ENCODE measurements around the gene PRKACA. TPM values are rescaled to one million over a fixed set of nuclear protein-coding genes. Genes with fewer than 3 reads are reported as not detected.
"Not testable (repeated sequence)": the region's sequence is repeated elsewhere in the genome, so short reads cannot be mapped to it uniquely, and the experiment has no call there.

PRKACA gene
- total RNA-seq, 2 donors from 2014 or later = 34.8 to 106 TPM

DNA sequence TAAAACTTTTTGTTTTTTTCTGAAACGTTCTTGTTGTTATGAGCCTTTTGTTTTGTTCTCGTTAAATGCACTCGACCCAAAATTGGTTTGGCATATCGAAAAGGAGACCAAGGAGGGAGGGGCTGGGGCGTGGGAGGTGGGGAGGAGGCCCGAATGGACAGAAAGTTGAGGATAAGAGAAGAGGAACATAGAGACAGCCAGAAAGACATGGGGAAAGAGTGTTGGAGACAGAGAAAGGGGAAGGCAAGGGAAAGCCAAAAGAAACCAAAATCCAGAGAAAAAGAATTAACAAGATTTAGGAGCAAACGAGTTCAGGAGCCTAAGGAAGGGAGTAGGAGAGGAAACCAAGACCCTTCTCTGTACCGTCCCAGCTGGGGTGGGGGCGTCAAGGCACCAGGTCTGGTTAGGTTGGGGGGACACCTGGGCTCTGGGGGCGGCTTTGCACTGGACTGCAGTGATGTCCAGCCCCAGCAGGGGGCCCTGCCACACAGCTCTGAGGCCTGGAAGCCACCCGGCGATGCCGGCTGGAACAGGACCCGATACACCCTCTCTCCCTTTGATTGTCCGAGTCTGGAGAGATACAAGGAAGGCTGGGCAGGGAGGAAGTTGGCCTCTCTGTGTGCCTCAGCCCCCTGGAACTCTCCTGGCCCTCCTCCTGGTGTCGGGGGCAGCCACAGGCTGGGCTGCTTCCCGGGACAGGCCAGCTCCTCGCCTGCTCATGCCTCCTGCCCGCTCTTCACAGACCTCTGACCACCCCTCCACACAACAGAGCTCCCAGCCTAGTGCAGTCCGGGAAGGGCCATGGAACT is 30.4 kb upstream of the PRKACA start:
- TF ChIP-seq POLR2A (IDR thresholded peaks at IDR 0.05) (no peak), POLR2AphosphoS5 (IDR thresholded peaks at IDR 0.05) (peak; percentile 34)
- TF ChIP-seq, protein P1, sequence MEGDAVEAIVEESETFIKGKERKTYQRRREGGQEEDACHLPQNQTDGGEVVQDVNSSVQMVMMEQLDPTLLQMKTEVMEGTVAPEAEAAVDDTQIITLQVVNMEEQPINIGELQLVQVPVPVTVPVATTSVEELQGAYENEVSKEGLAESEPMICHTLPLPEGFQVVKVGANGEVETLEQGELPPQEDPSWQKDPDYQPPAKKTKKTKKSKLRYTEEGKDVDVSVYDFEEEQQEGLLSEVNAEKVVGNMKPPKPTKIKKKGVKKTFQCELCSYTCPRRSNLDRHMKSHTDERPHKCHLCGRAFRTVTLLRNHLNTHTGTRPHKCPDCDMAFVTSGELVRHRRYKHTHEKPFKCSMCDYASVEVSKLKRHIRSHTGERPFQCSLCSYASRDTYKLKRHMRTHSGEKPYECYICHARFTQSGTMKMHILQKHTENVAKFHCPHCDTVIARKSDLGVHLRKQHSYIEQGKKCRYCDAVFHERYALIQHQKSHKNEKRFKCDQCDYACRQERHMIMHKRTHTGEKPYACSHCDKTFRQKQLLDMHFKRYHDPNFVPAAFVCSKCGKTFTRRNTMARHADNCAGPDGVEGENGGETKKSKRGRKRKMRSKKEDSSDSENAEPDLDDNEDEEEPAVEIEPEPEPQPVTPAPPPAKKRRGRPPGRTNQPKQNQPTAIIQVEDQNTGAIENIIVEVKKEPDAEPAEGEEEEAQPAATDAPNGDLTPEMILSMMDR (IDR thresholded peaks at IDR 0.05) = peak; percentile 53 to 89 (median 72)
- Histone ChIP-seq H3K27me3 (replicated peaks; ENCODE audit: insufficient read depth) (no peaks in the 10 kb centered on the region), H3K4me1 (replicated peaks) (peaks cover 10% of the 10 kb centered on the region), H3K27ac (peak overlapping the region; percentile 63 to 68), H3K4me3 (no peak overlapping the region), H3K9me3 (no peaks in the 10 kb centered on the region), H3K36me3 (peaks cover 0 to 4% of the 10 kb centered on the region in 2 donors)
- WGBS = 18% methylated on average over 20 of the region's 20 CpGs
- intact Hi-C loops (cut with DNase I) = loop anchor here (1.0 to 10.0 kb wide), 3 partner anchors 54 to 327 kb away; partner anchors contain the start of gene PTGER1
- DNase-seq (ENCODE audit: low spot score) = peak; percentile 48

DNA sequence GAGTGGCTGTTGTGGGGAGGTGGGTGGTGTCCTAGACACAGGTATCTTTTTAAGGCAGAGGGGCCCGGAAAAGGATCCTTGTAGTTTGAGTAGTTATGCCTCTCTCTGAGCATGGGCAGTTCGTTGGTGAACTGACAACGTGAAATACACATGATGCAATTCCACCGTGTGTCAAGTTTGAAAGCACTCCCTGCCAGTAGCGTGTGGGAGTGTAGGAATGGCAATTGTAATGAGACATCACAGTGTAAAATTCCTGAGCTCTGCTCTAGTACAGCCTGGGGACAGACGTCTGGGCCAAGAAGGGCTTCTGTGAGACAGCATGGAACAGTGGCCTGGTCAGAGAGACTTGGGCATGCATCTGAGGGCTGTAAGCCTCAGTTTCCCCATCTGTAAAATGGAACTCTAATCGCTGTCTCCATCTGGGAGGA is 29.2 kb upstream of the PRKACA start:
- Histone ChIP-seq H3K4me3 (no peak overlapping the region), H3K4me1 (replicated peaks) (peaks cover 10% of the 10 kb centered on the region), H3K36me3 (no peaks in the 10 kb centered on the region), H3K27ac (no peak overlapping the region), H3K27me3 (replicated peaks; ENCODE audit: insufficient read depth) (no peaks in the 10 kb centered on the region), H3K9me3 (no peaks in the 10 kb centered on the region)
- 54% methylated on average over 7 of the region's 7 CpGs for WGBS
- TF ChIP-seq, protein P1 (IDR thresholded peaks at IDR 0.05) = no peak
- TF ChIP-seq POLR2AphosphoS5 (IDR thresholded peaks at IDR 0.05) (no peak), POLR2A (IDR thresholded peaks at IDR 0.05) (no peak)
- intact Hi-C loops (cut with DNase I) = loop anchor here (5.0 to 10.0 kb wide), 2 partner anchors 55 to 328 kb away; partner anchors contain the start of gene PTGER1
- DNase-seq (ENCODE audit: low spot score) = no peak

DNA sequence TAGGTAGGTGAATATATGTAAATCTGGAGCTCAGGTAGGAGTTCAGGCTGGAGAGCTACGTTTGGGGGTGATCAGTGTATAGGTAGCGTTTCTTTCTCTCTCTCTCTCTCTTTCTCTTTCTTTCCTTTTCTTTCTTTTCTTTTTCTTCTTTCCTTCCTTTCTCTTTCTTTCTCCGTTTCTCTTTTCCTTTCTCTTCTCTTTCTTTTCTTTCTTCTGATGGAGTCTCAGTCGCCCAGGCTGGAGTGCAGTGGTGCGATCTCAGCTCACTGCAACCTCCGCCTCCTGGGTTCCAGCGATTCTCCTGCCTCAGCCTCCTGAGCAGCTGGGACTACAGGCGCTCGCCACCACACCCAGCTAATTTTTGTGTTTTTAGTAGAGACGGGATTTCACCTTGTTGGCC is 28.6 kb upstream of the PRKACA start:
- WGBS = 91% methylated on average over 10 of the region's 10 CpGs
- H3K4me1 ChIP-seq (replicated peaks); H3K4me3 ChIP-seq; H3K9me3 ChIP-seq; H3K36me3 ChIP-seq; H3K27me3 ChIP-seq (replicated peaks; ENCODE audit: insufficient read depth); DNase-seq (ENCODE audit: low spot score); H3K27ac ChIP-seq: not testable (repeated sequence)
- intact Hi-C loops (cut with DNase I) = loop anchor here (5.0 to 10.0 kb wide), 2 partner anchors 56 to 329 kb away; partner anchors contain the start of gene PTGER1

DNA sequence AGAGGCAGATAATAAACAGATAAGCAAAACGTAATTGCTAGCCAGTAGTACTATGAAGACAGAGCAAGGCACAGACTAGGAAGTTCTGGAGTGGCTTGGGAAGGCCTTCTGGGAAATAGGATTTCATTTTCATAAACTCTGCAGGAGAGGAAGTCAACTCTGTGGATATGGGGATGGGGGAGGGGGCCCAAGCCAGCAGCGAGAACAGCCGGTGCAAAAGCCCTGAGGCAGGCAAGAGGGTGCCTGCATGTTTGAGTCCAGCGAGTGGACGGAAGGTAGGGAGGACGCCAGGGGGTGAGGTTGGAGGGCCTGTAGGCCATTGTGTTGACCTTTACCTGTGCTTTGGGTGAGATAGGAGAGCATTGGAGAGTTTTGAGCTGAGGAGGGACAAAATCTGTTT is 27.8 kb upstream of the PRKACA start:
- no peaks in the 10 kb centered on the region for H3K9me3 ChIP-seq
- DNase-seq (ENCODE audit: low spot score) = no peak
- no peak overlapping the region for H3K4me3 ChIP-seq
- TF ChIP-seq, protein P1 (IDR thresholded peaks at IDR 0.05) = no peak
- TF ChIP-seq POLR2A (IDR thresholded peaks at IDR 0.05) (no peak), POLR2AphosphoS5 (IDR thresholded peaks at IDR 0.05) (no peak)
- no peak overlapping the region for H3K27ac ChIP-seq
- intact Hi-C loops (cut with DNase I) = loop anchor here (5.0 to 10.0 kb wide), 2 partner anchors 57 to 329 kb away; partner anchors contain the start of gene PTGER1
- 87% methylated on average over 6 of the region's 6 CpGs for WGBS
- H3K27me3 ChIP-seq (replicated peaks; ENCODE audit: insufficient read depth) = no peaks in the 10 kb centered on the region
- peaks cover 10% of the 10 kb centered on the region for H3K4me1 ChIP-seq (replicated peaks)
- H3K36me3 ChIP-seq = no peaks in the 10 kb centered on the region

DNA sequence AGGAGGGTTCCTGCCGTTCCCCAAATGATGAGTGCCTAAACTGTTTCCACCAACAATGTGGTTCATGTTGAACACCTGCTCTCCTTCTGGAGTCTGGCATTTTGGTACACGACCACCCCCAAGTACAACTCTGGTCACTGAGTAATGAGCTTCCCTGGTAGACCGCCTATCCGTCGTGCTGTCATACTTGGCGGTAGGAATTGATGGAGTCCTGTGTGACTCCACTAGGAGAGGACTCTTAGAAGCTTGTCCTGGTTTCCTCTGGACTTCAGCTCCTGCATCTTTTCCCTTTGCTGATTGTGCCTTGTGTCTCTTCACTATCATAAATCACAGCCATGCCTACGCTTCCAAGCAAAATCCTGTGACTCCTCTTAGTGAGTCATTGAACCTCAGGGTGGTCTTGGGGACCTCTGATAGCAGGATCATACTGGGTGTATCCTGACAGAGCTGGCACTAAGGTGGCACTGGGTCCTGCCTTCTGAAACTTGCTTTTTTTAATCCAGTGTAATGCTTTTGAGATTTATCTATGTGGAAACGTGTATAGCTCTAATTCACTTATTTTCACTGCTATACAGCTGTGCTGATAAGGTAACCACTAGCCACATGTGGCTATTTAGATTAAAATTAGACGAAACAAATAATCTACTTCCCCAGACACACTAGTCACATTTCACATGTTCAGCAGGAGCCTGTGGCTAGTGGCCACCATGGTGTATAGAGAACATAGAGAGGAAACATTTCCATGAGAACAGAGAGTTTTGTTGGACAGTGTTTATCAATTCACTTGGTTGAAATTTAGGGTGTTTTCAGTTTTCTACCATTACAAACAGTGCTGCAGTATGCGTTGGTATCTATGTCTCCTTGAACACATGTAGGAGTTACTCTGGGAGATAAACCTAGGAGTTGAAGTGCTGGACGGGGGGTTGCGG is 25.0 kb upstream of the PRKACA start:
- H3K9me3 ChIP-seq = no peaks in the 10 kb centered on the region
- TF ChIP-seq POLR2AphosphoS5 (IDR thresholded peaks at IDR 0.05) = no peak
- no peak for TF ChIP-seq POLR2A (IDR thresholded peaks at IDR 0.05)
- TF ChIP-seq, protein P1 (IDR thresholded peaks at IDR 0.05) = no peak
- no peak overlapping the region for H3K4me3 ChIP-seq
- H3K27ac ChIP-seq = no peak overlapping the region
- no peaks in the 10 kb centered on the region for H3K27me3 ChIP-seq (replicated peaks; ENCODE audit: insufficient read depth)
- no peaks in the 10 kb centered on the region for H3K36me3 ChIP-seq
- DNase-seq (ENCODE audit: low spot score) = no peak
- 87% methylated on average over 12 of the region's 12 CpGs for WGBS
- intact Hi-C loops (cut with DNase I) = loop anchor here (10.0 kb wide), 1 partner anchor 332 kb away; the partner anchor contains the start of gene PTGER1
- peaks cover 5% of the 10 kb centered on the region for H3K4me1 ChIP-seq (replicated peaks)

Data from prostate gland (tissue), 2 donors.